NCI-H2171 (cell line): ENCODE measurements around the gene TLX1.

Experiments used
- DNase-seq: peaks from one replicate; lab custom pipeline; 2025; lab: John Stamatoyannopoulos, UW

The TLX1 gene

DNA sequence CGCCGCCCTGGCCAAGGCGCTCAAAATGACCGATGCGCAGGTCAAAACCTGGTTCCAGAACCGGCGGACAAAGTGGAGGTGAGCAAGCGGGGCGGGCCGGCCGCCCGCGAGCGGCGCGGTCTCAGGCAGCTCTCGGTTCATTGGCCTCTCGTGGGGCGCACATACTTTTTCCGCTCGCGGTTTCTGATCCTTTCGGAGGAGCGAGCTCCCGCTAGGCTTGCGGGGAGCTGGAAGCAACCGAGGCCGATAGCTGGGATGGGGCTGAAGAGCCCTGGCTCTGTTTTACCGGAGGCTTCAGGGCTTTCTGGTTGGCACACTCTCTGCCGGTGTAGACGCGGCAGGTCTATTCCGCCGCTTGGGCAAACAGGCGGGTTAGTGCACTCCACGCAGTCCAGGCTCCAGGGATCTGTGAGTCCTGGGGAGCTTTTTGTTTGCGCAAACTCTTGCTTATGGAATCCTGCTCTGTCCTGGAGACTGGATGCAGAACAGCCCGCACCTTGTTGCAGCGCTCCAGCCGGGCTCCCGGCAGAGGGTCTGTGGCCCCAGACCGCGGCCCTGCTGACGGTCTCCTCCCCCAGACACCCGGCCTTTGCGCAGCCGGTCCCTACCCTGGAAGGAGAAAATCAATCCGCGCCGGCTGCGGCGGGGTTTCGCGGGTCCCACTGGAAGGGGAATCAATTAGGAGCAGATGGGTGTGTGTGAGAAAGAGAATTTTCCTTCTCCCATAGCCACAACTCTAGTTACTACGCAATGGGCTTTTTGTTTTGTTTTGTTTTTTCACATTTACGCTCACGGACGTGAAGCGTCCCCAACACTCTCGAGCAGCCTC lies 3.4 kb downstream of the TLX1 start:
- no peak for DNase-seq

GRCh38 chr10:101135141-101136006 lies 4.3 kb downstream of the TLX1 start:
- DNase-seq = no peak

DNA sequence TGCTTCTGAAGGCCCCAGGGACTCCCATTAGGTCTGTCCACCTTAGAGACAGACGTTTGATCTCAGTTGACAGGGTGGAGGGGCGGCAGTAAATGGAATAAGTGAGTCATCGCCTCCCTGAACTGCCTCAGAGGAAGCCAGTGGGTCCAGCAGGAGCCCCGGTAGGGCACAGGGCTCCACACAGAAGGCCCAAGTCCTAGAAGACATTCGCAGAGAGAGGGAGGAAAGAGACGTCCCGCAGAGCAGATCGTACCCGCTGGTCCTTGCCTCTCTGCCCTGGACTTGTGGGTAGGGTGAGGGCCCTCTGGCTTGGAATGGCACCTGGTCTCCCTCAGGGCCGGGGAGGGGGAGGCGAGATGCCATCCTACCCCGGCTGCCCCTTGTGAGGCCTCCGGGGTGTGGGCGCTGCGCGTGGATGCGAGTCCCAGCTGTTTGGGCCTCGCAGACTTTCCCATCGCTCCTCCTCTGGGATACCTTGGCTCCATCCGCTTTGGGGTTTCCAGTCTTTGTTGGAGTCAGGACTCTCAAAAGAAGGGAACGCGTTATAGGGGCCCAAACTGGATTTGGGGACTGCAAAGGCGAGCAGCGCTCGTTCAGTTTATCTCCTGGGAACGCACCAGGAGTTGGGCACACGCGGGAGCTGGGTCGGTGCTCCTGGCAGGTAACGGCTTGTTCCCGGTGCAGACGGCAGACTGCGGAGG lies 5.1 kb downstream of the TLX1 start:
- no peak for DNase-seq

GRCh38 chr10:101136708-101137121 lies 5.6 kb downstream of the TLX1 start:
- no peak for DNase-seq

DNA sequence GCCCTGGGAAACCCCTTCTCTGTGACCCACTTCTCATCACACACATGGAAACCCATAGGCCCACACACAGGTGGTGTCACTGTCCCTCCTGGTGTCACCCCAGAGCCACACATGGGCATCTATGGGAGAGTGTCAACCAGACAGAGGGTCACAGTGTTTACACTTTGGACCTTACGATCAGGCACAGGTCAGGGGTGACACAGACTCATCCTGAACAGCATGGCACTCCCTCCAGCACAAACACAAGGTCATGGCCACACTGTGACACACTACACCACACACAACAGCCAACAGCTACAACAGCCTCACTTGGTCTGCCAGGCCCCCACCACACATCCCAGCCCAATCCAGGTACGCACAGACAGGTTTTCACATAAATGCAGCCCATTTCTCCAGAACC lies 6.2 kb downstream of the TLX1 start:
- DNase-seq = no peak

- no peak for DNase-seq
Measured at GRCh38 chr10:101138788-101139420, 7.8 kb downstream of the TLX1 start.

DNA sequence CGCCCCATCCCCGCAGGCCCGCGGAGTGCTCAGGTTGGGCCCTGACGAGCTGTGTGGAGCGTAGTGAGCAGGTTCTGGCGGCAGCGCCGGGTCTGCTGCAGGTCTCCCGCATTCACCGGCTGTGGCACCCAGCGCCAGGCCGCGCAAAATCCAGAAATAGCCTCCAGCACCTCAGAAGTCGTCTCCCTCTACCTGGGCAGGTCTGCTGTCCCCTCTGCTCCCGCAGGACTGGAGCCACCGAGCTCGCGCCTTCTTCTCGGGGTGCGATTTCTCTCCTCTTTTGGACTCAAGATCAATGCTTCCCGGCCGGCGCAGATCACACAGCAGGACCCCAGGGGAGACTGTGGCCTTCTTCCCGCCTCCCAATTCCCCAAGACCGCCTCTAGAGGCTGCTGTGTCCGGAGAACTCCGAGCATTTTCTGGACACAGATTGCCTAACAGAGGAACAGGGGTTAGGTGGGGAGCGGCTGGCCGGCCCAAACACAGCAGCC lies 8.4 kb downstream of the TLX1 start:
- no peak for DNase-seq

- no peak for DNase-seq
Measured at GRCh38 chr10:101140084-101140949, 9.2 kb downstream of the TLX1 start.

GRCh38 chr10:101140950-101141615 lies 10.0 kb downstream of the TLX1 start:
- DNase-seq = no peak

- peak; percentile 46 for DNase-seq
Measured at GRCh38 chr10:101141616-101142532, 10.8 kb downstream of the TLX1 start.

DNA sequence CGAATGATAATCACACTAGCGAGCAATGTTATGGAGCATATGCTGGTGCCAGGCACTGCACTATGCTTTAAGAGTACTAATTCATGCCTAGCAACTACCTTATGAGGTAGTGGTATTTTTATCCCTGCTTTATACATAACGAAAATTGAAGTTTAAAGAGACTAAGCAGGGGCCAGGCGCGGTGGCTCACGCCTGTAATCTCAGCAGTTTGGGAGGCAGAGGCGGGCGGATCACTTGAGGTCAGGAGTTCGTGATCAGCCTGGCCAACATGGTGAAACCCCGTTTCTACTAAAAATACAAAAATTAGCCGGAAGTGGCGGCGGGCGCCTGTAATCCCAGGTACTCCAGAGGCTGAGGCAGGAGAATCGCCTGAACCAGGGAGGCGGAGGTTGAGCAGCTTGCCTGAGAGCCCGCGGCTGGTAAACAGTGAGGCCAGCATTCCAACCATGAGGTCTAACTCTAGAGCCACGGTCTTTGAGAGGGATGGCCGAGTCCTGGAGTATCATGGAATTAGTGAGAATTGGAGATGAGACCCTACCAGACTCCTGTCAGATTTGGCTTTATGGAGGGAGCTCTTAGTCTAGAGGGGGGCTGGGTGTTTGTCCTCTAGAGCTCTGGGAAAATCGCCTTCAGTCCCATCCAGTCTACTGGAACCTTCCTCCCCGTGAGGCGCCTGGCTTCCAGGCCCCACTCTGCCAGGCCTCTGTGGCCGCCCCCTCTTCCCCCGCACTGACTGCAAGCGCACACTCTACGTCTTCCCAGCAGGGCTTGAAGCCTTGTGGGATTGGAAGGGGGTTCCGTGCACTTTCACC lies 11.6 kb downstream of the TLX1 start:
- DNase-seq = no peak

GRCh38 chr10:101143345-101143630 lies 12.2 kb downstream of the TLX1 start:
- no peak for DNase-seq

DNA sequence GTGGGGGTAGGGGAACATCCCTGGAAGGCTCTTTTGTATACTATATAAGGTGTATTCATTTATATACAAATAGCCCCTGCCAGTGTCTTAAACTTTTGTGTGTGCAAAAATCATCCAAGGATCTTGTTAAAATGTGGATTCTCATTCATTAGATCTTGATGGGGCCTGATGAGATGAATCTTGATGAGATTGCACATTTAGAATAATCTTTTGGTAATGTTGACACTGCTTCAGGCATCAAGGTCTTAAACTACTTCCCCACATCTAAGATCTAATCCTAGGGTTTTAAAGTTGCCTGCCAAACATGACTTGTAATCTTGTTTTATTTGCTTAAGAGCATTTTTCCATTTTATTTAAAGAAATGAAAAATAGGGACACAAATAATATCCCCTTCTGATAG lies 13.0 kb downstream of the TLX1 start:
- DNase-seq = no peak

DNA sequence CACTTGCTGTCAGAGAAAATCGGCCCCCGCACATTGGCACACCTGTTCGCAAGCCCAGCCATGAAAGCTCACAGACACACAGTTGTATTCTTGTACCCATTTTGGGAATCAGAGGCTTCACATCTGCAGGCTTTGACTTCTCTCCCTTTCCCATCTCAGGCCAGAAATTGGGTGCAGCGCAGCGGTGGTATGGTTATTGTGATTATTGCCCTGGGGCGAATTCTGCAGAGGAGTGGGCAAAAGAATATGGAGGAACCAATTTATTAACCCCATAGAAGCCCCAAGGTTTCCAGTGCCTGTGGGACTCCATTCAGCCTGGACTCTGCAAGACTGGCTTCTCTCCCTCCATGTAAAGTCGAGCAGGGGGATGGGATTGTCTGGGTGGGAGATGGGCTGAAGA lies 14.0 kb downstream of the TLX1 start:
- DNase-seq = no peak

DNA sequence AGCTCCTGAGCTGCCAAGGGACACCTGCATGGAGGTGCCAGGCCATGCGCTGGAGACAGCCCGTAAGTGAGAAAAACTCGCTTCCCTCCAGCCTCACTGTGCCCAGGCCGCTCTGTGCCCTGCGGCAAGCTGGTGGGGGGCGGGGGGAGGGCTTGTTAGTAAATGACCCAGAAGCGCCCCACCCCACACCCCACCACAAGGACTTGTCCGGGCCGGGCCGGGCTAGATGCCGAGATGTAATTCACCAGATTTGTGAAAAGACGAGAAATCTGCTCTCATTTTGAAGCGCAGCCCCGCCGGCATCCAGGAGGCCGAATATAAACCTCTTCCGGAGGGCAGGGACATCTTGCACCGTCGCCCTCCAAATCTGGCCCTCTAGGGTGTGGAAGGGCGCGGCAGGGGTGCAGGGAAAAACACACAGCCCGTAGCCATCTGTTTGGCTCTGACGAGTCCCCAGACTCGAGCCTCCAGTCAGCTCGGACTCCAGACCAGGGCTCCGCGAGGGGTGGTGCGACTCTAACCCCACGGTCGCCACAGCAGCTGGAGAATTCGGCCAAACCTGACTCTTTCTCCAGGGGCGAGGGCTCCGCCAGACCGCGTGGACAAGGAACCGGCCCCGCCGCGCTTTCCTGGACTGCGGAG lies 14.8 kb downstream of the TLX1 start:
- no peak for DNase-seq

DNA sequence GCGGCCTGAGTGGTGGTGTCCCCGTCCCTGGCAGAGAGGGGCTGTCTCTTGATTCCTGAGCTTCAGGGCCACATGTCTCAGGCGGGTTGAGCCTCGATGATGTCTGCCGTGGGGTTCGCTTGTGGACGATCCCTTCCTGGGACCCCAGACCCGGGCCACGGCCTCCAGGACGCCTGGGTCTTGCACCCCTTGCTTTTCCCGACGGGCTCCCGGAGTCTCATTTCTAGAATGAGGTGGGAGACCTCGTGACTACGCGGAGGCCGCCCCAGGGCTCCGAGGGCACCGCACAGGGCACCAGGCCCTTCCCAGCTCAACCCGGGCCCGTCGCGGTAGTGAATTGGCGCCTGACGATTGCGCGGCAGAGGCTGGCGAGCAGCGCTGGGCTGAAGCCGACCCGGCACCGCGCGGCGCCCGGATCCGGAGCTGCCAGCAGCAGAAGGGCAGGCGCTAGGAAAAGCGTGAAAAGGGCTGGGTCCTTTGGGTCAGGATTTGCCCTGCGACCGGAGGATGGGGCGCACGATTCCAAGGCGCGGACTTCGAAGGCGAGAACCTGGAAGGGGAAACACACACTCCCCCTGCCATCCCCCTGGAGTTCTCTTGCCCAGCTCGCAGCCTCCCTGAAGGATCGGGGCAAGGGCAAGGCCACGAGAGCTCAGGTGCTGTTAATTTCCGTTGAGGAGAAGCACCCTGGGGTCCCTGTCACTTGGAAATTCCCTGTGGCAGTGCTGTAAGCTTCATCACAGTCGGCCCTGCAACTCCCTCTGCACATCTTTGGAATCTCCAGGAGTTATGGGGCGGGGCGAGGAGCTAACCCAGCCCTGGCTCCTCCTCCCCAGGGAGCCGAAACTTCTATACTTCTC lies 15.5 kb downstream of the TLX1 start:
- DNase-seq = no peak

DNA sequence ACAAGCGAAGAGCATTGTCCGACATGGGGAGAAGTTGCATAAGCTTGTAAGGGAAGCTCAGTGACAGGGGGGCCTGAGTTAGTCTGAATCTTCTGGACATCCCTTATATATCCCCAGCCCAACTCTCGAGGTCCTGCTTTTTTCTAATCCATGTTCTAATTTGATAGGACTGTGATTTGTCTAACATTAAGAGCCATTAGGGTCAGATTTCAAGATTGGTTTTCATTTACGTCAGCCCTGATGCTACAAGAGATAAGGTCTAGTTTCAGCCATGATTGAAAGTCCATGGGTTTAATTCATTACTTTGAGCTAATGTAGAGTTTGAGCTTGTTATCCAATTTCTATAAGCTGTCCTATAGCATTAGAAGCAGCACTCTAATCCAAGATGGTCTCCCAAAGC lies 20.3 kb downstream of the TLX1 start:
- no peak for DNase-seq
